Muscle of arm (tissue), 14 donors: ENCODE data around the gene USP28. TPM values are rescaled to one million over a fixed set of nuclear protein-coding genes. Genes with fewer than 3 reads are reported as not detected.
A peak's percentile ranks its signal among the peaks of the same experiment; 100 is the strongest.
"Not testable (repeated sequence)": the region's sequence is repeated elsewhere in the genome, so short reads cannot be mapped to it uniquely, and the experiment has no call there.

Source experiments
- DNase-seq: peaks from one replicate; pipeline ENCODE4 v3.0.0-alpha.2; 2013
- long read RNA-seq, 11 donors: transcript quantifications; one replicate each; lab custom pipeline, GENCODE V29; 2026
- polyA plus RNA-seq, 12 donors: library from polyadenylated mRNA; unstranded; fragments of 120-200 nt; gene quantifications; one replicate each; pipeline ENCODE4 v1.2.1, GENCODE V29; 2013; ENCODE audit not compliant: insufficient read length in 12 of 12

USP28 gene
- polyA plus RNA-seq: 100 to 1,000 TPM in 4 of 12 donors, 10 to 100 TPM in 8; 49.6 to 180 (median 95.0) TPM
- long read RNA-seq, donor 1, partial matches to known transcripts: 0 of 2 reads
- long read RNA-seq, donor 1, other reads (novel, unspliced or antisense): 0 of 2 reads
- long read RNA-seq, donor 2, full-length matches to known transcripts: 4 of 4 reads
- long read RNA-seq, donor 2, partial matches to known transcripts: 0 of 4 reads
- long read RNA-seq, donor 2, other reads (novel, unspliced or antisense): 0 of 4 reads
- long read RNA-seq, donor 3, full-length matches to known transcripts: 2 of 2 reads
- long read RNA-seq, donor 3, partial matches to known transcripts: 0 of 2 reads
- long read RNA-seq, donor 3, other reads (novel, unspliced or antisense): 0 of 2 reads
- long read RNA-seq, donor 4, partial matches to known transcripts: 5 of 6 reads
- long read RNA-seq, donor 4, other reads (novel, unspliced or antisense): 0 of 6 reads
- long read RNA-seq, donor 5: 0 reads
- long read RNA-seq, donor 6, partial matches to known transcripts: 30 of 30 reads
- long read RNA-seq, donor 6, other reads (novel, unspliced or antisense): 0 of 30 reads
- long read RNA-seq, donor 7, partial matches to known transcripts: 0 of 1 reads
- long read RNA-seq, donor 7, other reads (novel, unspliced or antisense): 0 of 1 reads
- long read RNA-seq, donor 8, partial matches to known transcripts: 5 of 8 reads
- long read RNA-seq, donor 8, other reads (novel, unspliced or antisense): 0 of 8 reads
- long read RNA-seq, donor 9: 0 reads
- long read RNA-seq, donor 10, partial matches to known transcripts: 0 of 1 reads
- long read RNA-seq, donor 10, other reads (novel, unspliced or antisense): 0 of 1 reads
- long read RNA-seq, donor 11: 0 reads

GRCh38 chr11:113875234-113876073 lies at the start of gene USP28:
TSS of gene USP28 (minus strand) at chr11:113875572. CDS start at chr11:113875501, 71 bp downstream.
- peak; percentile 96 for DNase-seq

DNA sequence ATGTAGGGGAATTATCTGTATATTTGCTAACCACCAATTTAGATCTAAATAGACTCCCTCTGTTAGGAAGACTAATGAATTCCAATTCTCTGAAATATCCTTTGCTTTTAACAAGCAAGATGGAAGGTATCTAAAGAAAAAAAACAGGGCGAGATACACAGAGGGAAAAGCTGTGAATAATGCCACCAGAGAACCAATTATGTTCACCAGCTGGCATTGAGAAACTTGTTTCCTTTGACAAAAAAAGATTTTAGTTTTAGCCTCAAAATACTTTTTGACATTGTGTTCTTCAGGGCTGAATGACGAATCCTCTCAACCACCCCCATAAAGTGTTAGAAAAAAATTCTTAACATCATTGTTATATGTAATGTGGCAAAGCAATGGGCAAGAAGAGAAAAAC lies 48.2 kb upstream of the USP28 start:
- no peak for DNase-seq

- DNase-seq: not testable (repeated sequence)
Observed at GRCh38 chr11:113911491-113911890, 36.1 kb upstream of the USP28 start.

GRCh38 chr11:113908098-113908497 lies 32.7 kb upstream of the USP28 start:
- DNase-seq: no peak

DNA sequence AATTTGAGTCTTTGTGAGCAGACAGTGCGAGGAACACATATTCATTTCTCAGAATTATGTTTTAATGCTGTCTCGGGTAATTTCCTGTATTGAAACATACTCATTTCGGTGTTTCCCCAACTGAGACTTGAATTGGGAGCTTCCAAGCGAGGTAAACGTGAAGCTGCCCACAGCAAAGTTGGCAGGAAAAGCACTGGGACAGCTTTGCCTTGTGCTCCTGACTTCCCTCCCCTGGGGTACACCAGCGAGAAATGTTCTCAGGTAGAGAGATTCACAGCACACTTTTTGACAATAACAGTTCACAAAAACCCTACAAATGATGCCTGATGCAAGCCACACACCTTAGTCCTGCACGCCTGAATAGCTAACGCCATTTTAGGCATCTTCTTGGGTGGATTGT lies 32.3 kb upstream of the USP28 start:
- DNase-seq: no peak

- DNase-seq: no peak
Observed at GRCh38 chr11:113907152-113907551, 31.8 kb upstream of the USP28 start.

DNA sequence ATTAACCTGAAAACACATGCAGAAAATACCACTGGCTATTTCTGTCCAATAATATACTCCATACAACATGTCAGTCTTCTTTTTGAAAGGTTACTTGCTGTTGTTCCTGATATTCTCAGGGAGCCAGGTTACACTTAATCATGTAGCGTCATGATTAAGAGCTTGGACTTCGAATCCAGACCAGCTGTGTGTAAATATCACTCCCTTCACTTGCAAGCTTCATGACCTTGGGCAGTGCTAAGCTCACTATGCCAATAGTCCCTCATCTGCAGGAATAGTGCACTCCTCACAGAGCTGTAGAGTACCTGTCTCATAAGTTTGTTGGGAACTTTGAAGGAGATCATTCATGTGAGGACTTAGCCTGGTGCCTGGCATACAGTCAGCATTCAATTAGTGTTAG lies 31.1 kb upstream of the USP28 start:
- DNase-seq: no peak

DNA sequence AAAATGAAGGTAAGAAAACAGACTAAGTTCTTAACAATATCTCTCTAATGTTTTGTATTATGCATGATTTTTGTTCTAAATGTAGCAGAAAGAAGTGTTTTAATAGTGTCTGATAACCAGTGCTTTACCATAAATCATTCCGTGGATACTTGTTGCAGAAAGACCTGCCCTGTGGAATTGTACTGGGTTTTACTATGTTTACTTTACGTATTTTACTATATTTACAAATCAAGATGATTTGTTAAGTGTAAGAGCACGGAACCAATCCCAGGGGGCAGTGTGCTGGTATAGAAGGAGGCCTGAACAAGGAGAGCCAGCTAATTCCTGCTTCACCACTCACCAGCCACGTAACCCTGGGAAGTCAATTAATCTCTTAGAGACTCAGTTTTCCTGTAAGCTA lies 30.7 kb upstream of the USP28 start:
- DNase-seq: no peak

DNA sequence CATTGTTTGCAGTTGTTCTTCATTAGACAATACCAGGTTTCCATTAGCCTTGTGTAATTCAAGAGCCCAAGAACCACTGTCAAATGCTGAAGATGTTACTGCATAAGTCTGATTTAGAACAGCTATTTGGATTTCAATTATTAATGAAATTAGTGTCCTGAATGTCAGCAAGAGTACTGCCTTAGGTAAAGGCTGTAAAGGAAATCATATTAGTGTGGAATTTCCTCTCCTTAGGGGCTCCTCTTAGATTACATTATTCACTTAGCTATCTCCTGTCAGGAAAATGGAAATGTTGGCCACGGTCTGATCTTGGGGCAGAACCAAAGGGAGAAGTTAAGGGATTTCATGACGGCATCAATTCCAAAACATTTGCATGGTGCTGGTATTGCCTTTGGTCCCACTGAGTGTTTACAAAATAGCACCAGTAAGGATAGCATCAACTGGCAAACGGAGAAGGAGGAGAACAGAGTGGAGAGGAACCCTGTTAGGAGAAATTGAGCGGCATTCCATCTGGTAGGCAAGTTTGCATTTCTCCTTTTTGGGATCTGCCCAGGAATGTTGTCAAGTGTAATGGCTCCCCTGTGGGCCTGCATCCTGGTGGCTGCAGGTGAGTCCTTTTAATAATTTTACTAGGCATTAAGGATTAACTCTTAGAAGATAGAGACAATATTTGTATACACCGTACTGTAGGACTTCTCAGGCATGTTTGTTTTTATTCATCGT lies 29.2 kb upstream of the USP28 start, which contains the start of gene HTR3B:
TSS of gene HTR3B (plus strand) at position 418 of the 723 bp plus-strand sequence. CDS start at position 556, 138 bp downstream.
- no peak for DNase-seq

- DNase-seq: no peak
Observed at GRCh38 chr11:113901141-113901540, 25.8 kb upstream of the USP28 start.

GRCh38 chr11:113896156-113896879 lies 20.9 kb upstream of the USP28 start:
- DNase-seq: peak; percentile 34

- DNase-seq: no peak
Observed at GRCh38 chr11:113895367-113896155, 20.2 kb upstream of the USP28 start.

DNA sequence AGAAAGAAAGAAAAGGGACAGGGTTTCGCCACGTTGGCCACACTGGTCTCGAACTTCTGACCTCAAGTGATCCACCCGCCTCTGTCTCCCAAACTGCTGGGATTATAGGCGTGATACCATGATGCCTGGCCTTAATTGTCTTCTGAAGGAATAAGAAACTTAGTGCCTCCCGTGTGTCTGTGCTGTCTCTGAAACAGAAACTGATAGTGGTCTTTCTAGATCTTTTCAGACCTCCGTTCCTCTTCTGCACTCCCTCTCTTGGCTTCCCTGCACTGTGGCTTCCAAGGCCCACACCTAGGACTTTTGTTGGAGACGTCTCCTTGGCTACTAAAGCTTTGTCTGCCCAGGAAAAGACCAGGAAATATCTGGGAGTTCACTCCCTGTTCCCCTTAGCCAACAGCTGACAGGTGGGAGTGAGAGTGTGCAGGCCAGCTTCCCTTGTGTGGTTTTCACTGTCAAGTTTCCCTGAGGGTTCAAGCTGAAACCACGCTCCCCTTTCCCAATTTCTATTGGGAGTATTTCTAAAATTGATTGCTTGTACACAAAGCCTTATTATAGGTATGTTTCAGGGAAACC lies 19.1 kb upstream of the USP28 start:
- no peak for DNase-seq

DNA sequence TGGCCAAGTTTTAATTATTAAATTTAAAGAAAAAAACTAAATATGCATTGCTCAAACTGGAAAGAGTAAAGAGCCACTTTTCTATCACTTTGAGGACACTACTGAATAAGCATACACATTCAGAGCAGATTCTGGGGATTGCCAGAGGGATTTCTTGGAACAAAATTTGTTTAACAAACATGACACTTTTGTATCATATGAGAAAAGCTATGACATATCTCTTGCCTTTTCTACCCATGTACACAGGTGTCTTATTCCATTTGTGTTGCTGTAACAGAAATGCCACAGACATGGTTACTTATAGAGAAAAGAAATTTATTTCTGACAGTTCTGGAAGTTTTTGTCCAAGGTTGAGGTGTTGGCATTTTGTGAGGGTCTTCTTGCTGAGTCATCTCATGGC lies 13.5 kb upstream of the USP28 start:
- no peak for DNase-seq

- no peak for DNase-seq
Observed at GRCh38 chr11:113885897-113886296, 10.5 kb upstream of the USP28 start.

DNA sequence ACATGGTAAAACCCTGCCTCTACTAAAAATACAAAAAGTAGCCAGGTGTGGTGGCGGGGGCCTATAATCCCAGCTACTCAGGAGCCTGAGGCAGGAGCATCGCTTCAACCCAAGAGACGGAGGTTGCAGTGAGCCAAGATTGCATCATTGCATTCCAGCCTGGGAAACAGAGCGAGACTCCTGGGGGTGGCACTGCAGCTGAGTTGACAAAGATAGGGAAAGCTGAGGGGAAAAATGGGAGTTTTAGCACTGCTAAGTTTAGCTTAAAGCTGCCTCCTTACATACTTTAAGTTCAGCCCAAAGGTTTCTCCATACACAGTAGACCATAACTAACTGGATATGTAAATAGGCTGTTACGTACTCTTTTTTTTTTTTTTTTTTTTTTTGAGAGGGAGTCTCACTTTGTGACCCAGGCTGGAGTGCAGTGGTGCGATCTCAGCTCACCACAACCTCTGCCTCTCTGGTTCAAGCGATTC lies 9.0 kb upstream of the USP28 start:
- no peak for DNase-seq

- no peak for DNase-seq
Observed at GRCh38 chr11:113881856-113882255, 6.5 kb upstream of the USP28 start.

DNA sequence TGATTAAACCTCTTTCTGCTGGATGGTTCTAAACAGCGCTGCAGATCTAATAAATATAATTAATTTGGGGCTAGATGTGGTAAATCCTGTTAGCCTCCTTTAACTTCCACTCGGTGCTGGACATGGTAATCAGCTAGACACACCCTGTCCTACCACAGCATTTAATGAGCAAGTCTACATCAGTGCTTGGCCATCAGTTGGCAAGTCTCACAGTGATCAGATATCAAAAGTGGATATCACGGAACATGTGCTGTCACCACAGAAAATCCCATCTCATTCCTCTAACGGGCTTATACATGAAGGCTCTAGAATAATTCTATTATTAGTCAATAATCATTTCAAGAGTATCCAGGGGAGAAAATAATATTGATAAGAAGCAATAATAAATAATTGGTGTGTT lies 5.6 kb upstream of the USP28 start:
- DNase-seq: no peak

DNA sequence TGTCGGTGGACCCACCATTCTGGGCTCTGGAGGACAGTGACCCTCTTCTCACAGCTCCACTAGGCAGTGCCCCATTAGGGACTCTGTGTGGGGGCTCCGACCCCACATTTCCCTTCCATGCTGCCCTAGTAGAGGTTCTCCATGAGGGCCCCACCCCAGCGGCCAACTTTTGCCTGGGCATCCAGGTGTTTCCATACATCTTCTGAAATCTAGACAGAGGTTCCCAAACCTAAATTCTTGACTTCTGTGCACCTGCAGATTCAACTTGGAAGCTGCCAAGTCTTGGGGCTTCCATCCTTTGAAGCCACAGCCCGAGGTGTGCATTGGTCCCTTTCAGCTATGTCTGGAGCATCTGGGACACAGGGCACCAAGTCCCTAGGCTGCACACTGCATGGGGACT lies 4.1 kb upstream of the USP28 start:
- DNase-seq: not testable (repeated sequence)
